ENCODE data around the gene SLC24A1. TPM values are rescaled to one million over a fixed set of nuclear protein-coding genes. Genes with fewer than 3 reads are reported as not detected.

The SLC24A1 gene
- total and polyA plus RNA-seq, 8 donors, result 8.3 to 29.1 (median 26.6) TPM

- no peak overlapping the region for H3K4me3 ChIP-seq
- no peaks in the 10 kb centered on the region for H3K27me3 ChIP-seq
- no peaks in the 10 kb centered on the region for H3K9me3 ChIP-seq
- TF ChIP-seq CTCF (IDR thresholded peaks at IDR 0.05), result no peak
- H3K36me3 ChIP-seq, result peaks cover 0 to 94% of the 10 kb centered on the region in 2 donors
- H3K4me1 ChIP-seq, result no peaks in the 10 kb centered on the region
- no peak for DNase-seq
- ATAC-seq, result no peak
- no peak overlapping the region for H3K27ac ChIP-seq
- intact Hi-C loops (cut with DNase I), result no loop called here
These were observed 34.6 kb upstream of the SLC24A1 start for GRCh38 chr15:65587094-65587493.

- no peak overlapping the region for H3K4me3 ChIP-seq
- intact Hi-C loops (cut with DNase I), result no loop called here
- no peaks in the 10 kb centered on the region for H3K27me3 ChIP-seq
- H3K9me3 ChIP-seq, result no peaks in the 10 kb centered on the region
- H3K36me3 ChIP-seq, result peaks cover 0 to 90% of the 10 kb centered on the region in 2 donors
- DNase-seq (no peak), ATAC-seq (no peak)
- no peaks in the 10 kb centered on the region for H3K4me1 ChIP-seq
- no peak overlapping the region for H3K27ac ChIP-seq
- no peak for TF ChIP-seq CTCF (IDR thresholded peaks at IDR 0.05)
These were observed 25.8 kb upstream of the SLC24A1 start for GRCh38 chr15:65595960-65596359.

DNA sequence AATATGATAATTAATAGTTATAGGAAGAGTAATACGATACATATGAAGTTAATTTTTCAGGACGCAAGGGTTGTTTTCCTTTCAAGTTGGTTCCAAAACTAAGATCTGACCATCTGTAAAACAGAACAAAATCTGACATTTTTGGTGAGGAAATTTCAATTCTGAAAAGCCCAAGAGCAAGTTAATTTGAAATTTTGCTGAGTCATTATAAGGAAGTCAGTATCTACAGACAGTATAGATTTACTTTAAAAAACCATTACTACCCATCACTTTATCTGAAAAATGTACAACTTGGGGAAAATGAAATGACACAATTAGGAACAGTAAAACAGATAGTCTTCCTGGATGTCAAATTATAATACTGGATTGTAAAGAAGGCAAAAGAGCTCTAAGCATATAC, 23.3 kb upstream of the SLC24A1 start:
- TF ChIP-seq CTCF (IDR thresholded peaks at IDR 0.05), result no peak
- no peak overlapping the region for H3K27ac ChIP-seq
- no peaks in the 10 kb centered on the region for H3K4me1 ChIP-seq
- peaks cover 0 to 89% of the 10 kb centered on the region in 2 donors for H3K36me3 ChIP-seq
- intact Hi-C loops (cut with DNase I), result no loop called here
- no peaks in the 10 kb centered on the region for H3K27me3 ChIP-seq
- ATAC-seq (no peak), DNase-seq (no peak)
- no peaks in the 10 kb centered on the region for H3K9me3 ChIP-seq
- H3K4me3 ChIP-seq, result no peak overlapping the region

- TF ChIP-seq CTCF (IDR thresholded peaks at IDR 0.05), result no peak
- Histone ChIP-seq H3K4me3 (no peak overlapping the region), H3K9me3 (no peaks in the 10 kb centered on the region), H3K27ac (no peak overlapping the region), H3K36me3 (peaks cover 0 to 91% of the 10 kb centered on the region in 2 donors), H3K27me3 (no peaks in the 10 kb centered on the region), H3K4me1 (no peaks in the 10 kb centered on the region)
- no peak for ATAC-seq
- DNase-seq, result no peak
- intact Hi-C loops (cut with DNase I), result no loop called here
These were observed 22.1 kb upstream of the SLC24A1 start for GRCh38 chr15:65599677-65600076.

DNA sequence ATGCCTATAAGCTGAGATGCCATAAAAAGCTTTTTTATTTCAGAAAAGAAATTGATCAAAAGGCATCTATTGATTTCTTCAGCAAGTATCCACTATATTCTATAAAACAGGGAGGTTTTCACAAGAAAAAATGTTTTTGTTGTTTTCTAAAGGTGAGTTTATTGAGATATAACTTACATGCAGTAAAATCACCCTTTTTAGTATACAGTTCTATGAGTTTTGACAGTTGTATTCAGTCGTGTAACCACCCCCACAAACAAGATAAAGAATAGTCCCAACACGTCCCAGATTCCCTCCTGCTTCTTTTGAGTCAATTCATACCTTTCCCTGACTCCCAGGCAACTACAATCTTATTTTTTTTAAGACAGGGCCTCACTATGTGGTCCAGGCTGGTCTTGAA, 18.6 kb upstream of the SLC24A1 start:
- ATAC-seq, result no peak
- intact Hi-C loops (cut with DNase I), result no loop called here

More for the DNA sequence above, 18.6 kb upstream of the SLC24A1 start:
- DNase-seq, result no peak
- Histone ChIP-seq H3K27ac (no peak overlapping the region), H3K27me3 (no peaks in the 10 kb centered on the region), H3K36me3 (peaks cover 0 to 63% of the 10 kb centered on the region in 2 donors), H3K4me3 (no peak overlapping the region), H3K4me1 (no peaks in the 10 kb centered on the region), H3K9me3 (no peaks in the 10 kb centered on the region)
- TF ChIP-seq CTCF (IDR thresholded peaks at IDR 0.05), result no peak

All from left lung (tissue), 10 donors.